Transverse colon (tissue), 4 donors: ENCODE measurements around the gene PRRT3.

Source experiments
- CTCF ChIP-seq, 5 experiments: fragments of 200-600 bp in 3 of 5; fragments of 450-650 bp in 2 of 5; sonication (generic) in 3 of 5; IDR thresholded peaks; 1 replicate in 2 of 5; 2 replicates in 3 of 5; pipeline ENCODE4 v1.5.1; 2016 to 2017; ENCODE audit warnings: antibody characterized with exemption in 5 of 5, inconsistent platforms in 3 of 5, mild to moderate bottlenecking in 2 of 5, moderate library complexity in 1 of 5
- EP300 ChIP-seq: sonication (generic); formaldehyde crosslinking; IDR thresholded peaks from one replicate; pipeline ENCODE4 v1.6.1; 2017; ENCODE audit warnings: antibody characterized with exemption, low read depth
- POLR2A ChIP-seq: fragments of 450-650 bp; IDR thresholded peaks from one replicate; pipeline ENCODE4 v1.6.1; 2016; ENCODE audit warnings: antibody characterized with exemption, mild to moderate bottlenecking, moderate library complexity
- POLR2AphosphoS5 ChIP-seq, 3 donors: sonication (generic); formaldehyde crosslinking; IDR thresholded peaks; one replicate each; pipeline ENCODE4 v1.6.1; 2016; ENCODE audit warnings: antibody characterized with exemption in 3 of 3

DNA sequence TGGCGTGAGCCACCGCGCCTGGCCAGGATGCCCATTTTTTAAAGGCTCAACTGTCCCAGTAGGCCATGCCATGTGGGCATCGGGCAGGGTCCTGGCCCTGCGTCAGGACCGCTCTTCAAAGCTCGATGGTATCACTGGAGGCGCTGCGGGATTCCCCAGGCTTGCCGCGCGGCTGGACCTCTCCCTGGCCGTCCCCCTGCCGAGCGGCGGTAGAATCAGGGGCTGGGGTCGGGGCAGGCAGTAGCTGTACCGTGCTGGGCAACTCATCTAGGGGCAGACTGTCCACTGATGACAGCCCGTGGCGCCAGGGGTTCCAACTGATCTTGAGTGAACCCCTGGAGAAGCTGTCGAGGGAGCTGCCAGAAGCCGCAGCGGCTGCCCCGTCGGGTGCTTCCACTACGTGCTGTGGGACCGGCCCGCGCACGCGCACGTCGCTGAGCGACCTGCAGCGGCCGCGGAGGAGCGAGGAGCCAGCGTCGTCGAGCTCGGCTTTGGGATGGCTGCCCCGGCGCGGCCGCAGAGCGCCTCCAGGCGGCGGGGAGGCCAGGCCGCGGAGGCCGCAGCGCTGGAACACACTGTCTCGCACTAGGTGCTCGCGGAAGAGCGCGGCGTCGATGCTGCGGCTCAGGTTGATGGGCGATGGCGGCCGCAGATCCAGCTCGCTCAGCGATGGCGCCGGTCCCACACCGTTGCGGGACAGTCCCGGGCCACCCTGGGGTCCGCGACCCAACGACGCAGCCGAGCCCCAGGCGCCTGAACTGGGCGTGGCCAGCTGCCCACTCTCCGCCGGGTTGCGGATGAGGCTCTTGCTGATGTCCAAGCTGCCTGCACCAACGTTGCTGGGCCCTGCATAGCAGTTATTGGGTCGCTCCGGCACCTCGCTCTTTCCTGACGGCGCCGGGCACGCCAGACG is 5.8 kb downstream of the PRRT3 start:
- peak; percentile 53 to 80 (median 78) for TF ChIP-seq POLR2AphosphoS5 (IDR thresholded peaks at IDR 0.05)
- TF ChIP-seq CTCF (IDR thresholded peaks at IDR 0.05), result peak; percentile 41 to 83 (median 69)
- peak; percentile 64 for TF ChIP-seq POLR2A
- TF ChIP-seq EP300, result no peak
